Middle frontal gyrus (tissue), 1 donor: ENCODE data around the gene LLPH.

Experiments
- DNase-seq: peaks from one replicate; pipeline ENCODE4 v3.0.0-alpha.2; 2015; ENCODE audit warnings: low spot score; ENCODE audit errors: extremely low spot score

Gene LLPH

DNA sequence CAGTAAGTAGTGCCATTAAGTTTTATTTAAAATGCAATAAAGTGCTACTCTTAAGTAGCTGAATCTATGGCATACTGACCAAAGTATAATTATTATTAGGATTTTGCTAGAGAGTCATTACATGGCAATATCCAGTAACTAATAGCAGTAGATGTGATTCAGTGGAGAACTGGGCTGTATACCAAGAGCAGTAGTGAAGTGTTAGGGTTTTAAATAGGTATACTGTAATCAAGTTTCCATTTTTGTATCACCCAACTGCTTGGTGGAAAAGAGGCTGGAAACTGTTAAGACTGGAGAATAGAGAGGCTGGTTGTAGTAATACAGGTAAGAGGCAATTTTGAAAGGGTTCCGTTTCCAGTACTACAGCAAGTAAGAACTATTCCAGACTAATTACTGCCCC is 13.3 kb upstream of the LLPH start:
- DNase-seq = no peak

DNA sequence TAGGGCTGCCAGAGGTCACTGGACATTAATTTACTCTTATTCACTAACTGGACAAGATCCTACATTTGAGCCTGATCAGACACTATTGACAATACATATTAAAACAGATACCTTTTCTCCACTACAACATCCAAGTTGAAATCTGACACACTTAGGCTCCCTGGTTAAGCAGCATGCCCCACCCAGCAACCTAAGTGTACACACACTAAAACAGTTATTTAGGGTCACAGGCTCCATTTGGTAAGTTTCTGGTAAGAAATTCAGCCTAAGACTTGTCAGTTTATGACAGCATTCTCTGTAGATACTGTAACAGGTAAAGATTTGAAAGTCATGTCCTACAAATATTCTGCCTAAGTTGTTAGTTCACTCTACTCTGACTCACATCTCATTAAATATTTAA is 12.3 kb upstream of the LLPH start:
- no peak for DNase-seq

DNA sequence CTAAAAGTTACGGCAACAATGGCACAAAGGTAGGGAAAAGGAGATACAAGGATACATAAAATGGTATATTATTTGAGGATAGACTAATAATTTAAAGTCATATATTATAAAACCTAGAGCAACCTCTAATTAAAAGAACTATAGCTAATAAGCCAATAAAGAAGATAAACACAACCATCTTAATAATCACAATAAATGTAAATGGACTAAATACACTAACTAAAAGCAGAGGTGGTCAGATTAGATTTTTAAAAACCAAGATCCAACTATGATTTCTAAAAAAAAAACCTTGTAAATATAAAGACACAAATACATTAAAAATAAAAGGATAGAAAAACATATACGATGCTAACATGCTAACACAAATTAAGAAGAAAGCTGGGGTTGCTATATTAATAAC is 10.7 kb upstream of the LLPH start:
- no peak for DNase-seq

- no peak for DNase-seq
Observed at GRCh38 chr12:66140731-66141130, 10.2 kb upstream of the LLPH start.

- no peak for DNase-seq
Observed at GRCh38 chr12:66139328-66139727, 8.8 kb upstream of the LLPH start.

- DNase-seq = no peak
Observed at GRCh38 chr12:66137937-66138336, 7.4 kb upstream of the LLPH start.

DNA sequence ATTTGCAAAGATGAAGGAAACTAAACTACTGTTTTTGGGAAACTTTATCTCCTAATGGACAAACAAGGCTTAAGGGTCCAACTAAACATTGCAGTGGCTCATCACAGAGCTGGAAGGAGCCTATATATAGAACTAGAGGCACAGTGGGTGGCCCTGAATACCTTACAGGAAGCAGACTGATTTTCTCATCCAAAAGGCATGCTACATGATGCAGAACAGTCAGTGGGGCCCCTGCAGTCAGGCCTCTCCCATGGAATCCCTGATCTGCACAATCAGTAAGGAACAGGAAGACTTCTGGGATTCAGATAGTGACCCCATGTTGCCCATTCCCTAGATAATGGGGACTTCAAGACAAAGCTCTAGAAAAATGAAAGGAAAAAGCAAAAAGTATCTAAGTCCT is 1.9 kb upstream of the LLPH start:
- no peak for DNase-seq

DNA sequence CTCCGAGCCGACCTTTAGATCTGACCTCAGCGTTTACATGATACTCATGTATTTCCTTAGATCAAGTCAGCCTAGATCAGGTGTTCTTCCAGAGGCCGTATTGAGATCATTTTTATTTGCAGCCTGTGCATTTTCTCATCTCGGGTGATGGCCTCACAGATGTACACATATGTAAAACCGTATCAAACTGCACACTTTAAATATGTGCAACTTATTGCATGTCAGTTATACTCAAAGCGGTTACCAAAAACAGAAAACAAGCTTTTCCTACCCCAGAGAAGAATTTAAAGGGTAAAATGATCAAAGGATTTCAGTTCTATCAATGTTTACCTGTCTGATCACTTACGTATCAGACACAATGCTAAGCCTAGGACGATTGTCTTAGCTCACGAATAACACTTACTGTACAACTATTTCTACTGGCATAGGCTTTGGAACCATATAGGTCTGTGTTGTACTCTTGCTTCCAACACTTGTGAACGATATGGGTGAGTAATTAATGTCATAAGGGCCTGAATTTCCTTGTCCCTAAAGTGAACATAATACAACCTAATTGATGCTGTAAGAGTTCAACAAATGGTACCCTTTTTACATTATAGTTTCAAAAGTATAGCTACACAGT is 628 bp upstream of the LLPH start:
- DNase-seq = no peak

- DNase-seq = no peak
Observed at GRCh38 chr12:66129934-66130266, 650 bp downstream of the LLPH start.

DNA sequence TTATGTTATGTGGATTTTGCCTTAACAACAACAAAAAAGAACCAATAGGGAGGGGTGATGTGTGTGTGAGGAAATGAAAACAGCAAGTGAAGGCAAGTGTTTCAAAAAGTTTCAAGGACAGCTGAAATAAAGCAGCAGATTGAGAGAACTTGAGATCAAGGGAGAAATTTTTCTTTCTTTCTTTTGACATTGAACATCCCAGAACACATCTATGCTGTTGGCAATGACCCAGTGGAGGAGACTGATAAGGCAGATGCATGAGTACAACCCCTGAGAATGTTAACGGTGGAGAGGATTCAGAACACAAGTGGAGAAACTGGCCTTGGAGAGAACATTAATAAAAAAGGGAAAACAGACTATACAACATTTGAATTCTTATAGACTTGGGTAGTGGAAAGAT is 2.9 kb downstream of the LLPH start:
- no peak for DNase-seq

DNA sequence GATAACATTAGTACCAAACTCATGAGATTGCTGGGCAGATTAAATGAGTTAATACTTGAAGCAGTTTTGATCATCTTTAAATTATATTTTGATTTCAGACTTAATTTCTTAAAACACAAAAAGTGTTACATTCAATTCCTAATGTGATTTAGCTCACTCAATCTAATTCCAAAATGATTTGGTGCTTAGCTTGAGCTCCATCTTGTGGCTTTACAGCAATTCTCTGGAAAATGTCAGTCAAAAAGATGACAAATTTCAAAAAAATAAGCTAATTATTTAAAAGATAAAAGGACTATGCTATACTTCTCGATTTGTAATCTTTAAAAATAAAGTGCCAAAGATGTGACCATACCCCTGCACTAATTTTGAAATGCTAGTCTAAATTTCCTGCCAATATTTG is 10.1 kb downstream of the LLPH start:
- no peak for DNase-seq

GRCh38 chr12:66119870-66120241 is 10.7 kb downstream of the LLPH start:
- DNase-seq = no peak

- no peak for DNase-seq
Observed at GRCh38 chr12:66119229-66119869, 11.2 kb downstream of the LLPH start.

DNA sequence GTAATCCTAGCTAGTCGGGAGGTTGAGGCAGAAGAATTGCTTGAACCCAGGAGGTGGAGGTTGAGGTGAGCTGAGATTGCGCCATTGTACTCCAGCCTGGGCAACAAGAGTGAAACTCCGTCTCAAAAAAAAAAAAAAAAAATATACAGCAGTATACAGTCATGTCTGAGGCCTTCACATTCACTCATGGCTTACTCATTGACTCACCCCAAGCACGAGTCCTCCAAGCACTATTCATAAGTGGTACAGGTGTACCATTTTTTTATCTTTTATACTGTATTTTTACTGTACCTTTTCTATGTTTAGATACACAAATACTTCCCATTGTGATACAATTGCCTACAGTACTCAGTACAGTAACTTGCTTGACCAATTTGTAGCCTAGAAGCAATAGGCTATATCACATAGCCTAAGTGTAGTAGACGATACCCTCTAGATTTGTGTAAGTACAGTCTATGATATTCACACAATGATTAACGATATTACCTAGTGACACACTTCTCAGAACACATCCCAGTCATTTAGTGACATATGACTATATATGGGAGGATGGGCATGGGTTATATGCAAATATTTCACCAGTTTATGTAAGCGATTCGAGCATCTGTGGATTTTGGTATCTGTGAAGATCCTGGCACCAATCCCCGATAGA is 12.2 kb downstream of the LLPH start:
- no peak for DNase-seq

GRCh38 chr12:66117242-66117641 is 13.3 kb downstream of the LLPH start:
- no peak for DNase-seq

DNA sequence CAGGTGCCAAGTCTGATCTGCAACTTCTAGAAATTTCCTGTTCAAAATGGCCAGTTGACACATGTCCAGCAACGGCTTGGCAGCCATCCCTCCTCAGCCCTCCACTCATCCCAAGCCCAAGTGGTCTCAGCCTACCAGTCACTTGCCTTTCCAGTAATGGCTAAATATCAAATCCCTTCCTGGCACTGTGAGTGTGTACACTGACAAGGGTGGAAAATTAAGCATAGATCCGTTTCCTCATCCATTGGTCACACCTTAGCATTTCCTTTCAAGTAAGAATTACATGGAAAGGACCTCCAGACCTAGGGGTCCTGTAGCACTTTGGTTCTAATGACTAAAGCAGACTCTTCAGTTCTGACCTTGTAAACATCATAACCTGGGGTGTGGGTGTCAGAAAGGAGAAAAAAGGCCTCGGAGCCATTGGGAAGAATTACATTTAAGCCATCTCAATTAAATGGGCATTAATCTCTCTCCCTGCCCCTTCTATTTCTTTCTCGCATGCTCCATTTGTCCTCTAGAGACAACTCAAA is 15.4 kb downstream of the LLPH start:
- DNase-seq = no peak

DNA sequence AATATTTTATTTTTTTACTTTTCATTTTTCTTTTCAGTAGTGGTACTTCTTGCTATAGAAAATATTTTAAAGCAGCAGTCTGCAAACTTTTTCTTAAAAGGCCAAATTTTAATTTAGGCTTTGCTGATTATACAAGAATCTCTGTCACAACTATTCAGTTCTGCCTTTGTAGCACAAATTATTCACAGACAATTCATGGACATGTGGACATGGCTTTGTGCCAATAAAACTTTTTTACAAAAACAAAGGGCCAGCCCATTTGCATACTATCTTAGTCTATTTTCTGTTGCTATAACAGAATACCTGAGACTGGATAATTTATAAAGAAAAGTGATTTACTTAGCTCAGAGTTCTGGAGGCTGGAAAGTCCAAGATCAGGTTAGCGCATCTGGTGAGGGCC is 17.1 kb downstream of the LLPH start:
- DNase-seq = no peak

DNA sequence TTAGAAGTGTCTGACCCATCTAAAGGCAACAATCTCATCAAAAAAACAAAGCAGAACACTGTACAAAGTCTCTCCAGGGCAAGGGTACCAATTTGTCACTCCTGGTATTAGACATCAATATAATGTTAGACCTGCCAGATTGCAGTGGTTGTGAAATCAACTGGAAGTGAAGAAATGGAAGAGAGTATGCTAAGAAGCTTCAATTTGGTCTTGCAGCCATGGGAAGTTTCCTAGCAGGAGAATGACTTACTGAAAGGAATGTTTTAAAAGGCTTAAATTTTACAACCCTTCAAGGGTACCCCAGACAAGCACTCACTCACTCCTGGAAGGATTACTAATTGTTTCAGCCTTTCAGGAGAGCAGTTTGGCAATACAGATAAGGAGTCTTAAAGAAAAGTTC is 18.9 kb downstream of the LLPH start:
- no peak for DNase-seq

- no peak for DNase-seq
Observed at GRCh38 chr12:66109056-66109455, 21.5 kb downstream of the LLPH start.

GRCh38 chr12:66108386-66108785 is 22.2 kb downstream of the LLPH start:
- DNase-seq = no peak

GRCh38 chr12:66107451-66107915 is 23.1 kb downstream of the LLPH start:
- DNase-seq = peak; percentile 79

DNA sequence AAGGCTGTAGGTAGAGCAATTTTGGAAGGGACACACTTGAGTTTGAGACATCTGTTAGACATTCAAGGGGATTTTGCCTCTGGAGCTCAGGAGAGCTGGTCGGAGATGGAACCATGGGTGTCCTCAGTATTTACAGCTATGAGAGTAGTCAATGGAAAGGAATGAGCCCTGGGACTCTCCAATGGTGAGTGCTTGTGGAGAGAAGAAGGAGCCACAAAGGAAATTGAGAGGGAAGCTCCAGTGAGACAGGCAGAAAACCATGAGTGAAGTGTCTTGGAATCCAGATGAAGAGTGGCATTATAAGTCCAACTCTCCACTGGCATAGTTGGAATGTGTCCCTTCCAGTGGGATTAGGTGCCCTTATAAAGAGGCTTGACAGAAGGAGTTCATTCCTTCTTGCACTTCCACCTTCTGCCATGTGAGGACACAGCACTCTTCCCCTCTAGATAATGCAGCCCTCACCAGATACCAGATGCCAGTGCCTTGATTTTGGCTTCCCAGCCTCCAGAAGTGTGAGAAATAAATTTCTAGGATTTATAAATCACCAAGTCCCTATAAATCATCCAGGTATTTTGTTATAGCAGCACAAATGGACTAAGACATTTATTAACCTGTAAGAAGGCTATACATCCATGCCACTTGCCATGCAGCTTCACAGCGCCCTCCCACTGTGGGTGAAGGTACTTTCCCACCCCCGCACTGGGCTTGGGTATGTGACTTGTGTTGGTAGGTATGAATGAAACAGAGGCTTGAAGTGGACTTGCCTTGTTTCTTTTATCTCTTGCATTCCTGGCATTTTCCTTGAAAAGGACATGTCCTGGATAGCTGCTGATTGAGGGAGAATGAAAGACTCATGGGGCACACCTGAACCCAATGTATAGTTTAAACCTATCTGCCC is 27.3 kb downstream of the LLPH start:
- no peak for DNase-seq
